Mesenchymal stem cell (in vitro differentiated cells and primary cell): ENCODE results near the gene CD46.

Source experiments
- DNase-seq: peaks from one replicate; pipeline ENCODE4 v3.0.0-alpha.2; 2013
- H2AFZ ChIP-seq: one replicate; pipeline ENCODE4 v1.6.1; 2013; ENCODE audit warnings: low read depth, mild to moderate bottlenecking, control low read depth, inconsistent platforms, low read length, moderate library complexity
- H2AK5ac ChIP-seq: 2 replicates; pipeline ENCODE4 v1.6.1; 2013; ENCODE audit warnings: low read length, moderate library complexity, mild to moderate bottlenecking, inconsistent platforms; ENCODE audit not compliant: severe bottlenecking
- H2BK120ac ChIP-seq: one replicate; pipeline ENCODE4 v1.6.1; 2013; ENCODE audit warnings: low read depth, mild to moderate bottlenecking, inconsistent platforms, low read length, moderate library complexity
- H2BK12ac ChIP-seq, 2 experiments: one replicate each; pipeline ENCODE4 v1.6.1; 2013; ENCODE audit warnings: inconsistent platforms in 2 of 2, low read length in 2 of 2, mild to moderate bottlenecking in 2 of 2, moderate library complexity in 2 of 2, control low read depth in 1 of 2
- H2BK15ac ChIP-seq: one replicate; pipeline ENCODE4 v1.6.1; 2013; ENCODE audit warnings: mild to moderate bottlenecking, low read depth, inconsistent platforms; ENCODE audit not compliant: poor library complexity, severe bottlenecking
- H2BK5ac ChIP-seq: 2 replicates; pipeline ENCODE4 v1.6.1; 2013; ENCODE audit warnings: low read depth, mild to moderate bottlenecking, low read length, control low read depth, inconsistent platforms; ENCODE audit not compliant: poor library complexity, severe bottlenecking
- H3K14ac ChIP-seq, 2 experiments: one replicate each; pipeline ENCODE4 v1.6.1; 2013; ENCODE audit warnings: inconsistent platforms in 2 of 2, low read length in 2 of 2, control low read depth in 1 of 2, mild to moderate bottlenecking in 1 of 2, moderate library complexity in 1 of 2
- H3K18ac ChIP-seq, 2 experiments: one replicate each; pipeline ENCODE4 v1.6.1; 2013; ENCODE audit warnings: inconsistent platforms in 2 of 2, low read length in 2 of 2, control low read depth in 1 of 2, low read depth in 1 of 2, mild to moderate bottlenecking in 1 of 2
- H3K23ac ChIP-seq, 2 experiments: one replicate each; pipeline ENCODE4 v1.6.1; 2013; ENCODE audit warnings: inconsistent platforms in 2 of 2, low read length in 2 of 2, mild to moderate bottlenecking in 2 of 2, moderate library complexity in 2 of 2, control low read depth in 1 of 2
- H3K27ac ChIP-seq: 2 replicates; pipeline ENCODE4 v1.5.1; 2013; ENCODE audit warnings: mild to moderate bottlenecking, moderate library complexity, low read length, control low read depth, inconsistent platforms; ENCODE audit not compliant: poor library complexity, severe bottlenecking
- H3K27me3 ChIP-seq, 2 experiments: 2 replicates each; pipeline versions ENCODE4 v1.6.1 to v1.7.0; 2013; ENCODE audit warnings: low read length in 2 of 2, mild to moderate bottlenecking in 2 of 2, moderate library complexity in 2 of 2, control low read depth in 1 of 2, inconsistent platforms in 1 of 2; ENCODE audit not compliant: control insufficient read depth in 1 of 2, insufficient read depth in 1 of 2
- H3K36me3 ChIP-seq, 2 experiments: 2 replicates each; pipeline versions ENCODE4 v1.6.1 to v1.7.0; 2013; ENCODE audit warnings: low read length in 2 of 2, control low read depth in 1 of 2, inconsistent platforms in 1 of 2, low read depth in 1 of 2, mild to moderate bottlenecking in 1 of 2; ENCODE audit not compliant: insufficient read depth in 2 of 2, control insufficient read depth in 1 of 2
- H3K4ac ChIP-seq, 2 experiments: one replicate each; pipeline ENCODE4 v1.6.1; 2013; ENCODE audit warnings: inconsistent platforms in 2 of 2, low read length in 2 of 2, mild to moderate bottlenecking in 2 of 2, moderate library complexity in 2 of 2, control low read depth in 1 of 2, low read depth in 1 of 2
- H3K4me1 ChIP-seq: 2 replicates; pipeline ENCODE4 v1.6.1; 2013; ENCODE audit warnings: low read depth, low read length, control low read depth; ENCODE audit not compliant: control insufficient read depth, insufficient read depth
- H3K4me2 ChIP-seq: 2 replicates; pipeline ENCODE4 v1.6.1; 2013; ENCODE audit warnings: low read length, mild to moderate bottlenecking, inconsistent platforms; ENCODE audit not compliant: poor library complexity, severe bottlenecking
- H3K4me3 ChIP-seq, 2 experiments: 2 replicates each; pipeline versions ENCODE4 v1.5.1 to v1.7.0; 2013; ENCODE audit warnings: low read length in 2 of 2, mild to moderate bottlenecking in 2 of 2, control low read depth in 1 of 2, low read depth in 1 of 2; ENCODE audit not compliant: insufficient read depth in 1 of 2
- H3K79me1 ChIP-seq: replicated peaks from 2 replicates; pipeline ENCODE4 v1.6.1; 2013; ENCODE audit warnings: mild to moderate bottlenecking, control low read depth, low read length, inconsistent platforms; ENCODE audit not compliant: poor library complexity, severe bottlenecking
- H3K9ac ChIP-seq: 2 replicates; pipeline ENCODE4 v1.7.0; 2013; ENCODE audit warnings: mild to moderate bottlenecking, low read length, moderate library complexity
- H3K9me3 ChIP-seq: 2 replicates; pipeline ENCODE4 v1.7.0; 2013; ENCODE audit warnings: mild to moderate bottlenecking, low read length; ENCODE audit not compliant: control insufficient read depth
- H4K8ac ChIP-seq: one replicate; pipeline ENCODE4 v1.6.1; 2013; ENCODE audit warnings: inconsistent platforms, mild to moderate bottlenecking, low read length, moderate library complexity
- H4K91ac ChIP-seq: one replicate; pipeline ENCODE4 v1.6.1; 2013; ENCODE audit warnings: mild to moderate bottlenecking, low read length, inconsistent platforms
- WGBS: methylation state at CpG from one replicate; pipeline ENCODE4 v1.1.7; 2013; ENCODE audit warnings: mixed read lengths; 5-methylcytosine and 5-hydroxymethylcytosine counted together

CD46 gene

GRCh38 chr1:207806531-207807325, 54.9 kb downstream of the CD46 start:
- WGBS = 97% methylated on average over 11 of the region's 11 CpGs
- no peak overlapping the region for H3K23ac ChIP-seq
- H3K18ac ChIP-seq = peak overlapping the region; percentile 71 to 87
- no peak overlapping the region for H2AFZ ChIP-seq
- peak; percentile 45 for DNase-seq
- H2BK5ac ChIP-seq = no peak overlapping the region
- peak overlapping the region; percentile 14 to 81 for H2BK12ac ChIP-seq
- H3K4me2 ChIP-seq = no peak overlapping the region
- H2BK120ac ChIP-seq = peak overlapping the region; percentile 76
- peaks cover 24 to 70% of the 10 kb centered on the region in 2 experiments for H3K36me3 ChIP-seq
- peaks cover 2% of the 10 kb centered on the region for H3K79me1 ChIP-seq
- no peak overlapping the region for H2BK15ac ChIP-seq
- no peak overlapping the region for H2AK5ac ChIP-seq
- peak overlapping the region; percentile 78 for H4K91ac ChIP-seq
- H4K8ac ChIP-seq = peak overlapping the region; percentile 54
- H3K4me1 ChIP-seq = peaks cover 9% of the 10 kb centered on the region
- H3K4me3 ChIP-seq = no peak overlapping the region
- no peak overlapping the region for H3K27ac ChIP-seq
- peak overlapping the region in 1 of 2 experiments; percentile 13 for H3K14ac ChIP-seq
- peak overlapping the region; percentile 52 for H3K9ac ChIP-seq
- peak overlapping the region in 1 of 2 experiments; percentile 75 for H3K4ac ChIP-seq
- no peaks in the 10 kb centered on the region for H3K9me3 ChIP-seq
- H3K27me3 ChIP-seq = no peaks in the 10 kb centered on the region

GRCh38 chr1:207807326-207807689, 55.5 kb downstream of the CD46 start:
- Histone ChIP-seq H3K79me1 (peaks cover 2% of the 10 kb centered on the region), H2BK5ac (no peak overlapping the region), H2BK15ac (no peak overlapping the region), H3K4me1 (peaks cover 9% of the 10 kb centered on the region), H3K4ac (no peak overlapping the region), H3K23ac (no peak overlapping the region), H3K18ac (peak overlapping the region; percentile 18 to 19), H2BK120ac (no peak overlapping the region), H3K9me3 (no peaks in the 10 kb centered on the region), H3K4me3 (no peak overlapping the region), H4K91ac (no peak overlapping the region), H3K4me2 (no peak overlapping the region), H3K27ac (no peak overlapping the region), H3K27me3 (no peaks in the 10 kb centered on the region), H3K14ac (no peak overlapping the region), H2AK5ac (no peak overlapping the region), H2AFZ (no peak overlapping the region), H3K36me3 (peaks cover 30 to 71% of the 10 kb centered on the region in 2 experiments), H3K9ac (no peak overlapping the region), H4K8ac (no peak overlapping the region), H2BK12ac (no peak overlapping the region)
- DNase-seq = no peak
- WGBS = 100% methylated on average over 1 of the region's 1 CpG

GRCh38 chr1:207807690-207808321, 56.0 kb downstream of the CD46 start:
- H3K4me3 ChIP-seq = no peak overlapping the region
- H2BK120ac ChIP-seq = no peak overlapping the region
- no peaks in the 10 kb centered on the region for H3K27me3 ChIP-seq
- H3K4ac ChIP-seq = no peak overlapping the region
- H3K36me3 ChIP-seq = peaks cover 30 to 72% of the 10 kb centered on the region in 2 experiments
- H3K14ac ChIP-seq = no peak overlapping the region
- H3K79me1 ChIP-seq = peaks cover 2% of the 10 kb centered on the region
- no peak overlapping the region for H3K4me2 ChIP-seq
- peaks cover 9% of the 10 kb centered on the region for H3K4me1 ChIP-seq
- no peak overlapping the region for H2AFZ ChIP-seq
- WGBS = 95% methylated on average over 13 of the region's 13 CpGs
- H2BK12ac ChIP-seq = no peak overlapping the region
- no peak overlapping the region for H4K91ac ChIP-seq
- no peak overlapping the region for H3K18ac ChIP-seq
- H2BK5ac ChIP-seq = no peak overlapping the region
- no peak overlapping the region for H3K27ac ChIP-seq
- no peak overlapping the region for H2BK15ac ChIP-seq
- H3K23ac ChIP-seq = no peak overlapping the region
- H2AK5ac ChIP-seq = no peak overlapping the region
- no peak overlapping the region for H4K8ac ChIP-seq
- DNase-seq = no peak
- H3K9me3 ChIP-seq = no peaks in the 10 kb centered on the region
- no peak overlapping the region for H3K9ac ChIP-seq

- no peak overlapping the region for H2BK5ac ChIP-seq
- peaks cover 2% of the 10 kb centered on the region for H3K79me1 ChIP-seq
- no peak overlapping the region for H3K4ac ChIP-seq
- WGBS = 74% methylated on average over 6 of the region's 7 CpGs
- H3K27ac ChIP-seq = no peak overlapping the region
- no peak overlapping the region for H2AK5ac ChIP-seq
- H3K36me3 ChIP-seq = peaks cover 30 to 72% of the 10 kb centered on the region in 2 experiments
- H3K18ac ChIP-seq = no peak overlapping the region
- no peak for DNase-seq
- H3K23ac ChIP-seq = no peak overlapping the region
- H2BK120ac ChIP-seq = no peak overlapping the region
- peaks cover 9% of the 10 kb centered on the region for H3K4me1 ChIP-seq
- H3K27me3 ChIP-seq = no peaks in the 10 kb centered on the region
- no peak overlapping the region for H3K4me3 ChIP-seq
- H4K91ac ChIP-seq = no peak overlapping the region
- no peak overlapping the region for H2AFZ ChIP-seq
- H2BK15ac ChIP-seq = no peak overlapping the region
- no peaks in the 10 kb centered on the region for H3K9me3 ChIP-seq
- H2BK12ac ChIP-seq = no peak overlapping the region
- no peak overlapping the region for H3K9ac ChIP-seq
- H3K4me2 ChIP-seq = no peak overlapping the region
- no peak overlapping the region for H4K8ac ChIP-seq
- peak overlapping the region in 1 of 2 experiments; percentile 26 for H3K14ac ChIP-seq
Measured at GRCh38 chr1:207808322-207808705, 56.5 kb downstream of the CD46 start.
